ENCODE data around the gene CLDND2.

GRCh38 chr19:51339313-51339686 lies 29.5 kb downstream of the CLDND2 start:
- TF ChIP-seq CTCF (IDR thresholded peaks at IDR 0.05; ENCODE audit: insufficient read depth, low read depth, low read length) (no peak), EZH2 (IDR thresholded peaks at IDR 0.05; ENCODE audit: insufficient read depth, low read length) (no peak)

Measured in astrocyte (in vitro differentiated cells and primary cell).